ENCODE data around the gene EID2.

The EID2 gene

GRCh38 chr19:39533003-39533512 is 6.9 kb downstream of the EID2 start:
- no peak for DNase-seq

- DNase-seq = peak; percentile 99
These were observed 7.5 kb downstream of the EID2 start, which contains the start of gene EID2B for GRCh38 chr19:39532233-39533002. Gene EID2B (minus strand): TSS chr19:39532852. CDS start chr19:39532802, 50 bp downstream.

- DNase-seq = no peak
These were observed 8.1 kb downstream of the EID2 start for GRCh38 chr19:39531834-39532232.

- DNase-seq = no peak
These were observed 14.8 kb downstream of the EID2 start for GRCh38 chr19:39525205-39525604.

- peak; percentile 91 for DNase-seq
These were observed 15.5 kb downstream of the EID2 start for GRCh38 chr19:39524495-39524894.

- DNase-seq = no peak
These were observed 19.1 kb downstream of the EID2 start for GRCh38 chr19:39520541-39521484.

- no peak for DNase-seq
These were observed 21.0 kb downstream of the EID2 start for GRCh38 chr19:39518975-39519374.

- DNase-seq = no peak
These were observed 21.5 kb downstream of the EID2 start for GRCh38 chr19:39518458-39518857.

- DNase-seq = no peak
These were observed 22.5 kb downstream of the EID2 start for GRCh38 chr19:39517432-39517831.

- DNase-seq = no peak
These were observed 23.7 kb downstream of the EID2 start for GRCh38 chr19:39516270-39516669.

GRCh38 chr19:39515551-39516191 is 24.3 kb downstream of the EID2 start:
- no peak for DNase-seq

- DNase-seq = no peak
These were observed 25.0 kb downstream of the EID2 start, which contains the start of gene SELENOV for GRCh38 chr19:39514840-39515550. Gene SELENOV (plus strand): TSS chr19:39515139. CDS start chr19:39515213, 74 bp downstream.

- peak; percentile 48 for DNase-seq
These were observed 27.0 kb downstream of the EID2 start for GRCh38 chr19:39512988-39513387.

GRCh38 chr19:39509233-39509632 is 30.7 kb downstream of the EID2 start:
- DNase-seq = no peak

- no peak for DNase-seq
These were observed 31.3 kb downstream of the EID2 start for GRCh38 chr19:39508629-39509028.

GRCh38 chr19:39507715-39508364 is 32.1 kb downstream of the EID2 start:
- no peak for DNase-seq

- peak; percentile 48 for DNase-seq
These were observed 32.8 kb downstream of the EID2 start for GRCh38 chr19:39506944-39507714.

GRCh38 chr19:39506598-39506943 is 33.4 kb downstream of the EID2 start:
- DNase-seq = no peak

GRCh38 chr19:39502640-39503417 is 37.1 kb downstream of the EID2 start:
- peak; percentile 88 for DNase-seq

GRCh38 chr19:39501340-39501739 is 38.6 kb downstream of the EID2 start:
- no peak for DNase-seq
